ENCODE results near the gene BAX.

Gene BAX

DNA sequence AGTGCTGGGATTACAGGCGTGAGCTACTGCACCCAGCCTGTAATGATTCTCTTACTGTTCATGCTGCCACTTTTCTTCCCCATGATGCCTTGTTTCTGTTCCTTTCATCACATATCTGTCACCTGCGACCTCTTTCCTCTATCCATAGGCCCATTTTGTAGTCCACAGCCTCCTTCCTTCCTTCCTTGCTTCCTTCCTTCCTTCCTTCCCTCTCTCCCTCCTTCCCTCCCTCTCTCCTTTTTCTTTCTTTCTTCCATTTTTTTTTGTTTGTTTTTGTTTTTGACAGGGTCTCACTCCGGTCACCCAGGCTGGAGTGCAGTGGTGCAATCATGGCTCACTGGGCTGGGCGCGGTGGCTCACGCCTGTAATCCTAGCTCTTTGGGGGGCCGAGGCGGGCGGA, 34.2 kb downstream of the BAX start:
- no peak overlapping the region for H3K4me3 ChIP-seq (ENCODE audit: low read depth, low read length)
- TF ChIP-seq, protein P1, sequence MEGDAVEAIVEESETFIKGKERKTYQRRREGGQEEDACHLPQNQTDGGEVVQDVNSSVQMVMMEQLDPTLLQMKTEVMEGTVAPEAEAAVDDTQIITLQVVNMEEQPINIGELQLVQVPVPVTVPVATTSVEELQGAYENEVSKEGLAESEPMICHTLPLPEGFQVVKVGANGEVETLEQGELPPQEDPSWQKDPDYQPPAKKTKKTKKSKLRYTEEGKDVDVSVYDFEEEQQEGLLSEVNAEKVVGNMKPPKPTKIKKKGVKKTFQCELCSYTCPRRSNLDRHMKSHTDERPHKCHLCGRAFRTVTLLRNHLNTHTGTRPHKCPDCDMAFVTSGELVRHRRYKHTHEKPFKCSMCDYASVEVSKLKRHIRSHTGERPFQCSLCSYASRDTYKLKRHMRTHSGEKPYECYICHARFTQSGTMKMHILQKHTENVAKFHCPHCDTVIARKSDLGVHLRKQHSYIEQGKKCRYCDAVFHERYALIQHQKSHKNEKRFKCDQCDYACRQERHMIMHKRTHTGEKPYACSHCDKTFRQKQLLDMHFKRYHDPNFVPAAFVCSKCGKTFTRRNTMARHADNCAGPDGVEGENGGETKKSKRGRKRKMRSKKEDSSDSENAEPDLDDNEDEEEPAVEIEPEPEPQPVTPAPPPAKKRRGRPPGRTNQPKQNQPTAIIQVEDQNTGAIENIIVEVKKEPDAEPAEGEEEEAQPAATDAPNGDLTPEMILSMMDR (IDR thresholded peaks at IDR 0.05; ENCODE audit: borderline replicate concordance, insufficient read depth, low read depth, low read length) = no peak

DNA sequence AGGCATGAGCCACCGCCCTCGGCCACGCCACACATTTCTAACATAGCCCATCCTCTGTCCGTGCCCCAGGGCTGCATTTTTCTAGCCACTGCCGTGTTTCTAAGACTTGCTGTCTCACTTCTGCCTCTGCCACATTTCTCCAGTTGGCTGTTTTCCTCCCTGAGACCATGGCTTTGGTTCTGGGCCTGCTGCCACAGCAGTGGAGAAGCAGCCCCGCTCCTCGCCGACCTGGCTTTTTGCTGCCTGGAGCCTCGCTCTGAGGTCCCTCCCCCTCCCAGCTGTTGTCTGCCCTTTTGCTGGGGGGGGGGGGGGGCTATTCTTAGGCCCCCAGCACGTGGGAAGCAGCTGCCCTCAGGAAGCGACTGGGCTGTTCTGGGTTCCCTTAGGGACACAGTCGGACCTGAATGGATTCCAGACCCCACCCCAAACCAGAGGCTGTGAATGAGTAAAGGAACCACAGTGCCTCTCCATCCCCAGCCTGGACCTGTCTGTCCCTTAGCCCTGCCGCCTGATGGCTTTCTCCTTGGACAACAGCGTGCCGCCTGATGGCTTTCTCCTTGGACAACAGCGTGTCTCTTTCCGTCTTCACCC, 35.1 kb downstream of the BAX start:
- no peak overlapping the region for H3K4me3 ChIP-seq (ENCODE audit: low read depth, low read length)
- TF ChIP-seq, protein P1 (IDR thresholded peaks at IDR 0.05; ENCODE audit: borderline replicate concordance, insufficient read depth, low read depth, low read length) = no peak

DNA sequence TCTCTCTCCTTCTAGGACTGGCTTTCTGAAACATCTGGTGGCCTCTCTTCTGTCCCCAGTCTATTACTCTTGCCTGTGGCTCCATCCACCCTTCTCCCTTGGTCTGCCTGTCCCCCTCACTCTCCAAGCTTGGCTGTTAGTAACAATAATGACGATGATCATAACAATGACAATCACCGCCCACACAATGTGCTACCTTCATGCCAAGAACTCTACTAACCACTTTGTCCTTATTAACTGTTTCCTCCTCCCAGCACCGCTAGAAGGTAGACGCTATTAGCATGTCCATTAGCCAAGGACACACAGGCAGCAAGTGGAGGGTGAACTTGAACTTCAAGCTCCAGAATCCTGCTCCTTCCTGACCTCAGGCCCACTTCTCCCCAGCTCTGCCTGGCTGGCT, 35.7 kb downstream of the BAX start:
- no peak overlapping the region for H3K4me3 ChIP-seq (ENCODE audit: low read depth, low read length)
- TF ChIP-seq, protein P1 (IDR thresholded peaks at IDR 0.05; ENCODE audit: borderline replicate concordance, insufficient read depth, low read depth, low read length) = no peak

DNA sequence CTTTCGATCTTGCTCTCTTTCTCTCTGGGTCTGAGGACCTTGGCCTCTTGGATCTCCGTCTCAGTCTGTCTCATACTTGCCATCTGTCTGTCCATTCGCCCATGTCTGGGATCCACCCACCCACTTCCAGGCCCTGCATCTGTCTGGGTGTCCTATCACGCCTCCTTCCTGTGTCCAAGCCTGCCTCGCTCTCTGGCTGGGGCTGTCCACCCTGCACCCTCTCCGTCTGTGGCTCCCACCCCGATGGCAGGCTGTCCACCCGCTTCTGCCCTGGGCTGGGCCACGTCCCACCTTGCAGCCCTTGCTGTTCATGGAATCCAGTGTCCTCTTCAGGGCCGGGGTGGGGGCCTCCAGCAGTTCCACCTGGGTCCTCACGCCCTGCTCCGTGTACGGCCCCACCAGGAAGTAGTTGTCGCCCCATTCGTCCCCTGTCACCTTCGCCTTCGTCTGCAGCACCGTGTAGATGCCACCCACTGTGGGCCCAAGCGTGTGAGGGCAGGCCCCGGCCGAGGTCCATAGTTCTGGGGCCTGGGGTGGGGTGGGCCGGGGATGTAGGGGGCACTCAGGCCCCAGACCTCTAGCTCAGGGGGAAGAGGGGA, 36.4 kb downstream of the BAX start:
- TF ChIP-seq, protein P1 (IDR thresholded peaks at IDR 0.05; ENCODE audit: borderline replicate concordance, insufficient read depth, low read depth, low read length) = no peak
- no peak overlapping the region for H3K4me3 ChIP-seq (ENCODE audit: low read depth, low read length)

DNA sequence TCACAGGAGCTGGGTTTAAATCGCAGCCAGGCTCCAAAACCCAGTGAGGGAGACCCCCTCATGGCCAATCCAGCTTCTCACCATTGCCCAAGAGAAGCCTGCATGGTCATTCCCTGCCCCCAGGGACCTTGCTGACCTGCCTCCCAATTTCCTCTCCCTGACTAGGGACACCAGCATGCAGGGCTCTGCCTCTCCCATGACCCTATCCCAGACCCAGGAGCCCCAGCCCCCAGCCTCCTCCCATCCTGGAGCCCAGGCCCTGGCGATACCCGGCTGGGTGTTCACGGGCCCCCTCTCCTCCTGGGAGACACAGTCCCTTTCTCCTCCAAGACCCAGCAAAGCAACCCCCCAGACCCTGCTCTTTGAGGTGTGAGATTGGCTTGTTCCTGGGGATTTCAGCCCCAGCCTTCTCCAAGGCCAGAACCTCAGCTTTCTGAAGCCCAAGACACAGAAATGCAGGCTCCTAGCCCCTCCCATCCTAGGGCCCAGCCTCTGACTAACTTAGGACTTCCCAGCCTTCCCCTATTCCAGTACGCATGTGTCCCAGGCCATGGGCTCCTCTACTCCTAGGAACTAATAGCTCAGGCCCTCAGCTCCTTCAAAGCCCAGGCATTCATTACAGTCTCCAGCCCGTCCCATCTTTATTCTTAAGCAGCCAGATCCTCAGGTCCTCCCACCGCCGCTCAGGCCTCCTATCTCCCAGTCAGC, 37.4 kb downstream of the BAX start:
- TF ChIP-seq, protein P1 (IDR thresholded peaks at IDR 0.05; ENCODE audit: borderline replicate concordance, insufficient read depth, low read depth, low read length) = no peak
- H3K4me3 ChIP-seq (ENCODE audit: low read depth, low read length) = peak overlapping the region; percentile 75

DNA sequence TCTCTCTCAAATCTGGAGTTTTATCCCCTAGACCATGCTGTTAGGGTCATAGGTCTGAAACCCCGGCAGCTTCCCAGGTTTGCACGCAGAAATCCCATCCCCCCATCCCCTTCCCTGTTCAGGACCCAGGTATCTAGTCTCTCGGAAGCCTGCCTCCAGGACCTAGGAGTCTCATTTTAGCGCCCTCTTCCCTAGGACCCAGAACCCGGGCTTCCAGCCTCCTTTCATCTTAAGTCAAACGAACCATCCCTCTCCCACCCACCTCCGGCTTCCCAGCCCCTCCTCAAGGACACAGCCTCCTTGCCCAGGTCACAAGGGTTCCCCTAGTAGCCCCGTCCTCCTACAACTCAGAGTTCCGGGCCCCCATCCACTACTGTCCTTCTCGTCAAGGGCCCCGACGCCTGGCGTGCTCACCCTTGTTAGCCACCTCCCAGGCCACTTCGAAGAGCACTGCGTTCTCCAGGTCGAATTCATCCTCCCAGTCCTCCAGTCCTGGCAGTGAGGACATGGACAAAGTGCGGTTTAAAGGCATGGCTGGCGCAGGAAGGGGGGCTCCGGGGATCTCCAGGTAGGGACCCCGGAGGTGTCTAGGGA, 38.0 kb downstream of the BAX start:
- TF ChIP-seq, protein P1 (IDR thresholded peaks at IDR 0.05; ENCODE audit: borderline replicate concordance, insufficient read depth, low read depth, low read length) = no peak
- peak overlapping the region; percentile 75 for H3K4me3 ChIP-seq (ENCODE audit: low read depth, low read length)

Measured in GM12875 (cell line).